OCI-LY1 (cell line): ENCODE measurements around the gene ASH1L.

Experiments used
- H2AFZ ChIP-seq: fragments of 200-600 bp; sonication (generic), shearing (Covaris generic); 2 replicates; pipeline ENCODE4 v1.6.0; 2014; ENCODE audit warnings: antibody characterized with exemption, mild to moderate bottlenecking, low read length
- H3F3A ChIP-seq: fragments of 200-600 bp; sonication (generic), shearing (Covaris generic); 2 replicates; pipeline ENCODE4 v1.6.0; 2014; ENCODE audit warnings: mild to moderate bottlenecking, antibody characterized with exemption, low read length, moderate library complexity; ENCODE audit not compliant: insufficient read depth
- H3K27ac ChIP-seq: fragments of 200-600 bp; sonication (generic); 2 replicates; pipeline ENCODE4 v1.5.1; 2014; ENCODE audit warnings: low read length, mixed run types, mild to moderate bottlenecking, low read depth; ENCODE audit not compliant: poor library complexity, severe bottlenecking
- H3K27me3 ChIP-seq: fragments of 200-600 bp; sonication (generic); 2 replicates; pipeline ENCODE4 v1.6.0; 2014; ENCODE audit warnings: antibody characterized with exemption, mild to moderate bottlenecking, low read length, moderate library complexity; ENCODE audit not compliant: insufficient read depth
- H3K36me3 ChIP-seq: fragments of 200-600 bp; sonication (generic); 2 replicates; pipeline ENCODE4 v1.6.1; 2014; ENCODE audit warnings: mild to moderate bottlenecking, antibody characterized with exemption, low read length, moderate library complexity, mixed read lengths; ENCODE audit not compliant: insufficient read depth
- H3K4me1 ChIP-seq: fragments of 200-600 bp; sonication (generic); 2 replicates; pipeline ENCODE4 v1.5.1; 2014; ENCODE audit warnings: mild to moderate bottlenecking, low read length, moderate library complexity; ENCODE audit not compliant: insufficient read depth, severe bottlenecking
- H3K4me2 ChIP-seq: fragments of 200-600 bp; sonication (generic), shearing (Covaris generic); 2 replicates; pipeline ENCODE4 v1.6.1; 2014; ENCODE audit warnings: low read length
- H3K4me3 ChIP-seq: fragments of 200-600 bp; sonication (generic); 2 replicates; pipeline ENCODE4 v1.5.1; 2014; ENCODE audit warnings: low read length, low read depth, mild to moderate bottlenecking, mixed read lengths; ENCODE audit not compliant: poor library complexity, severe bottlenecking
- H3K79me2 ChIP-seq: fragments of 200-600 bp; shearing (Covaris generic); 2 replicates; pipeline ENCODE4 v1.6.1; 2016; ENCODE audit warnings: mixed run types, low read length, mixed read lengths; ENCODE audit not compliant: insufficient read depth
- H3K9ac ChIP-seq: fragments of 200-600 bp; sonication (generic), shearing (Covaris generic); 2 replicates; pipeline ENCODE4 v1.6.1; 2014; ENCODE audit warnings: mild to moderate bottlenecking, low read length, mixed read lengths
- H3K9me2 ChIP-seq: fragments of 200-600 bp; sonication (generic), shearing (Covaris generic); 2 replicates; pipeline ENCODE4 v1.6.1; 2014; ENCODE audit warnings: low read depth, mild to moderate bottlenecking, low read length, mixed read lengths
- H3K9me3 ChIP-seq: fragments of 200-600 bp; shearing (Covaris generic); 2 replicates; pipeline ENCODE4 v1.6.1; 2014; ENCODE audit warnings: low read length, mixed read lengths
- H4K20me1 ChIP-seq: fragments of 200-600 bp; sonication (generic), shearing (Covaris generic); 2 replicates; pipeline ENCODE4 v1.6.0; 2016; ENCODE audit warnings: mild to moderate bottlenecking, low read length; ENCODE audit not compliant: insufficient read depth
- CTCF ChIP-seq: fragments of 200-600 bp; sonication (generic), shearing (Covaris generic); IDR thresholded peaks from 2 replicates; pipeline ENCODE4 v1.5.1; 2017; ENCODE audit warnings: mild to moderate bottlenecking, antibody characterized with exemption, low read length, moderate library complexity, mixed read lengths
- EZH2 ChIP-seq: fragments of 200-600 bp; sonication (generic), shearing (Covaris generic); IDR thresholded peaks from 2 replicates; pipeline ENCODE4 v1.8.0; 2017; ENCODE audit warnings: borderline replicate concordance, mixed run types, mild to moderate bottlenecking, antibody characterized with exemption, low read length, moderate library complexity, mixed read lengths

The ASH1L gene

DNA sequence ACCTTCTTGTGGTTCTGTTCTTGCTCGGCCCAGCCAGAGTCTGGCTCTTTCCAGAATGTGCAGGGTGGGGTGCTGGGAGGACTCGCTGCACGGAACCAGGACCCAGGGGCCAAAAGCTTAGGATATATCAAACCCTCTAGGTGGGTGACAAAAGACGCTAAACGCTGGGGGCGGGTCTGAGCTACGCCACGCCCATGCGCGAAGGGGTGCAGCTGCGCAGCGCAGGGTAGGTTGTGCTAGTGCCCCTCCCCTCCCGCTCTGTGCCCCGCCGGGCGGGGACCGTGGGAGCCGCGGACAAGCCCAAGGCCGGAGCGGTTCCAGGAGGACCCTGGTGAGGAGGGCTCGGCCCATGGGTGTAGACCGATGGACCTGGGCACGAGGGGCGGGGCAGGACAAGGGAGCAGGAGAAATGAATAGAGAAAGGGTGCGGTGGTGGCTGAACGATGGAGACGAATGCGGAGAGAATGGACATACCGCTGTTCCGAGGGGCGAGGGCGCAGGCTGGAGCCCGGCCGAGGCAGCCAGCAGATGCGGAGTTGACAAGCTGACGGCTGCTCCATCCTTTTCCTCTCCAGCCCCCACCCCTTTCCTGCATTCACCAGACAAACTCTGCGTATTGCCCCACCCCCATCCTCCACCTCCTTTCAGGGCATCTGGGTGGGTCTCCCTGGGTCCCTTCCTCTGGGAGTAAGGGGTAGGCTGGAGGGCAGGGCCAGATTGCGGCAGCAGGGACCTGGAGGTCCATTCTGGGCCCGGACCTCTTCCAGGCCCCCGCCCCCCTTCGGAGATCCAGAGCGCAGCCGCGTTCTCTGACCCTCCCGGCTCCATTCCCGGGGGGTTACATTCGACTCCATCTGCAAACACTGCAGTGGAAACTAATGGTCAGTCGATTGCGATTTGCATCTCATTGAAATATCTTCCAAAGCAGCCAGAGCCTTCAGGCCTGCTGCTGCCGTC is 241.7 kb downstream of the ASH1L start, which contains the start of gene RUSC1:
Gene RUSC1, plus strand, starts transcription at position 234 of the 957 bp plus-strand sequence. CDS start 880 bp downstream, outside the sequence.
- peak within 1 kb of the TSS; percentile 52 for H3K4me3 ChIP-seq
- peak within 1 kb of the TSS; percentile 24 for H3K27ac ChIP-seq

DNA sequence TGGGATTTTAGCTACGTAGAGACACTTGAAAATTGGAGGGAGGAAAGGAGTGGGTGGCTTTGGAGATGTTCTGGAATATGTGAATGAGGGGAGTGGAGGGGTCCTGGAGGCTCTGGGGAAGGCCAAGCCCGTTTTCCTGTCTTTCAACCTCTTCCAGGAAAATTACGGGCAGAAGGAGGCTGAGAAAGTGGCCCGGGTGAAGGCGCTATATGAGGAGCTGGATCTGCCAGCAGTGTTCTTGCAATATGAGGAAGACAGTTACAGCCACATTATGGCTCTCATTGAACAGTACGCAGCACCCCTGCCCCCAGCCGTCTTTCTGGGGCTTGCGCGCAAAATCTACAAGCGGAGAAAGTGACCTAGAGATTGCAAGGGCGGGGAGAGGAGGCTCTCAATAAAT is 242.4 kb downstream of the ASH1L start:
- H3K36me3 ChIP-seq = peaks cover 41% of the 10 kb centered on the region
- H3K79me2 ChIP-seq = no peaks in the 10 kb centered on the region
- H3K4me1 ChIP-seq = peaks cover 43% of the 10 kb centered on the region
- no peaks in the 10 kb centered on the region for H3K9me3 ChIP-seq
- TF ChIP-seq EZH2 (no peak), CTCF (no peak)
- peak overlapping the region; percentile 52 for H3K4me3 ChIP-seq
- H3F3A ChIP-seq = no peaks in the 10 kb centered on the region
- H3K9me2 ChIP-seq = no peaks in the 10 kb centered on the region
- no peak overlapping the region for H2AFZ ChIP-seq
- peak overlapping the region; percentile 24 for H3K27ac ChIP-seq
- no peaks in the 10 kb centered on the region for H3K27me3 ChIP-seq
- peak overlapping the region; percentile 97 for H3K4me2 ChIP-seq
- H3K9ac ChIP-seq = no peak overlapping the region; the same call in 1 of the 2 replicates
- no peaks in the 10 kb centered on the region for H4K20me1 ChIP-seq

More for the DNA sequence above, 241.7 kb downstream of the ASH1L start, which contains the start of gene RUSC1:
- Histone ChIP-seq H3K9me2 (no peaks in the 10 kb centered on the region), H2AFZ (no peak within 1 kb of the TSS), H3K4me2 (peak within 1 kb of the TSS; percentile 97), H3K79me2 (no peaks in the 10 kb centered on the region), H3F3A (no peaks in the 10 kb centered on the region), H4K20me1 (no peaks in the 10 kb centered on the region), H3K36me3 (peaks cover 41% of the 10 kb centered on the region), H3K4me1 (peaks cover 49% of the 10 kb centered on the region), H3K9me3 (no peaks in the 10 kb centered on the region), H3K9ac (peak within 1 kb of the TSS; percentile 39; the same call in 1 of the 2 replicates), H3K27me3 (no peaks in the 10 kb centered on the region)
- TF ChIP-seq CTCF = no peak
- TF ChIP-seq EZH2 = no peak

DNA sequence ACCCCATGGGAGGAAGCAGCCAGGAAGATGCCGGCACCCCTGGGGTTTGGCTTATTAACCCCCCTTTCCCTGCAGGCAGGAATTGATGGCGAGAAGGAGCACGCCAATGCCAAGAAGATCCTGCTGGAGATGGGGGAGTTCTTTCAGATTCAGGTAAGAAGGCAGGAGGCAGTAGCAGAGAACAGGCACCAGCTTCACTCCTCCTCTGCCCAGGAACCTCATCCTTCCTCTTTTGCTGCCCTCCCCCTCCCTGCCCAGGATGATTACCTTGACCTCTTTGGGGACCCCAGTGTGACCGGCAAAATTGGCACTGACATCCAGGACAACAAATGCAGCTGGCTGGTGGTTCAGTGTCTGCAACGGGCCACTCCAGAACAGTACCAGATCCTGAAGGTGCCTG is 243.1 kb downstream of the ASH1L start:
- peaks cover 48% of the 10 kb centered on the region for H3K36me3 ChIP-seq
- H3K27ac ChIP-seq = peak overlapping the region; percentile 24

More for the DNA sequence above, 243.1 kb downstream of the ASH1L start:
- H3K4me1 ChIP-seq = peaks cover 36% of the 10 kb centered on the region
- H2AFZ ChIP-seq = no peak overlapping the region
- H3K9me2 ChIP-seq = no peaks in the 10 kb centered on the region
- no peak overlapping the region for H3K4me3 ChIP-seq
- no peaks in the 10 kb centered on the region for H3K9me3 ChIP-seq
- peak overlapping the region; percentile 97; the same call in 1 of the 2 replicates for H3K4me2 ChIP-seq
- H3F3A ChIP-seq = no peaks in the 10 kb centered on the region
- no peaks in the 10 kb centered on the region for H3K79me2 ChIP-seq
- no peaks in the 10 kb centered on the region for H4K20me1 ChIP-seq
- no peak overlapping the region; the same call in 1 of the 2 replicates for H3K9ac ChIP-seq
- no peaks in the 10 kb centered on the region for H3K27me3 ChIP-seq
- TF ChIP-seq CTCF (no peak), EZH2 (no peak)
